Upper lobe of right lung (tissue), 1 donor: ENCODE results near the gene LRRC70. TPM values are rescaled to one million over a fixed set of nuclear protein-coding genes. Genes with fewer than 3 reads are reported as not detected.

ENCODE experiments used
- ATAC-seq: fragments of 200-7000 bp; cut with Tn5 transposase; one replicate; pipeline ENCODE4 v1.9.1; 2020; ENCODE audit warnings: mild to moderate bottlenecking, moderate library complexity
- DNase-seq: peaks from one replicate; pipeline ENCODE4 v3.0.0-alpha.2; 2020
- H3K27ac ChIP-seq: fragments of 200-600 bp; one replicate; pipeline ENCODE4 v1.8.0; 2022
- H3K27me3 ChIP-seq: fragments of 200-600 bp; one replicate; pipeline ENCODE4 v1.8.0; 2022; ENCODE audit warnings: mild to moderate bottlenecking
- H3K36me3 ChIP-seq: fragments of 200-600 bp; one replicate; pipeline ENCODE4 v1.8.0; 2022
- H3K4me1 ChIP-seq: fragments of 200-600 bp; one replicate; pipeline ENCODE4 v1.8.0; 2022
- H3K4me3 ChIP-seq: fragments of 200-600 bp; one replicate; pipeline ENCODE4 v1.8.0; 2022; ENCODE audit warnings: mild to moderate bottlenecking
- H3K9me3 ChIP-seq: fragments of 200-600 bp; one replicate; pipeline ENCODE4 v1.8.0; 2022
- intact Hi-C: fragments of 100-400 bp; cut with DNase I; formaldehyde crosslinking; loops from one replicate; pipeline ENCODE4 v1.11.0; 2022
- total RNA-seq: library from RNA; stranded (reverse); fragmentation: NEBNext Ultra II Directional; extraction: Animal tissue kit (Norgen Biotek cat#: 25700); gene quantifications from one replicate; pipeline ENCODE4 v1.2.1, GENCODE V29; 2021
- TF ChIP-seq, protein P1 (sequence below): fragments of 200-600 bp; IDR thresholded peaks from one replicate; pipeline ENCODE4 v1.8.0; 2022; ENCODE audit warnings: antibody characterized with exemption
- donor health status: DM: no; HTN: yes; CAD: no; lungs with severe emphysema.

LRRC70 gene
- total RNA-seq, 1 donor from 2014 or later = 2.4 TPM

- H3K27ac ChIP-seq = no peak overlapping the region
- DNase-seq = no peak
- ATAC-seq = no peak
- no peaks in the 10 kb centered on the region for H3K27me3 ChIP-seq
- intact Hi-C loops = no loop called here
- H3K9me3 ChIP-seq = no peaks in the 10 kb centered on the region
- peaks cover 6% of the 10 kb centered on the region for H3K36me3 ChIP-seq
- TF ChIP-seq, protein P1, sequence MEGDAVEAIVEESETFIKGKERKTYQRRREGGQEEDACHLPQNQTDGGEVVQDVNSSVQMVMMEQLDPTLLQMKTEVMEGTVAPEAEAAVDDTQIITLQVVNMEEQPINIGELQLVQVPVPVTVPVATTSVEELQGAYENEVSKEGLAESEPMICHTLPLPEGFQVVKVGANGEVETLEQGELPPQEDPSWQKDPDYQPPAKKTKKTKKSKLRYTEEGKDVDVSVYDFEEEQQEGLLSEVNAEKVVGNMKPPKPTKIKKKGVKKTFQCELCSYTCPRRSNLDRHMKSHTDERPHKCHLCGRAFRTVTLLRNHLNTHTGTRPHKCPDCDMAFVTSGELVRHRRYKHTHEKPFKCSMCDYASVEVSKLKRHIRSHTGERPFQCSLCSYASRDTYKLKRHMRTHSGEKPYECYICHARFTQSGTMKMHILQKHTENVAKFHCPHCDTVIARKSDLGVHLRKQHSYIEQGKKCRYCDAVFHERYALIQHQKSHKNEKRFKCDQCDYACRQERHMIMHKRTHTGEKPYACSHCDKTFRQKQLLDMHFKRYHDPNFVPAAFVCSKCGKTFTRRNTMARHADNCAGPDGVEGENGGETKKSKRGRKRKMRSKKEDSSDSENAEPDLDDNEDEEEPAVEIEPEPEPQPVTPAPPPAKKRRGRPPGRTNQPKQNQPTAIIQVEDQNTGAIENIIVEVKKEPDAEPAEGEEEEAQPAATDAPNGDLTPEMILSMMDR = no peak
- H3K4me3 ChIP-seq = no peak overlapping the region
- no peaks in the 10 kb centered on the region for H3K4me1 ChIP-seq
Observed at GRCh38 chr5:62581836-62582597, 3.4 kb downstream of the LRRC70 start.

DNA sequence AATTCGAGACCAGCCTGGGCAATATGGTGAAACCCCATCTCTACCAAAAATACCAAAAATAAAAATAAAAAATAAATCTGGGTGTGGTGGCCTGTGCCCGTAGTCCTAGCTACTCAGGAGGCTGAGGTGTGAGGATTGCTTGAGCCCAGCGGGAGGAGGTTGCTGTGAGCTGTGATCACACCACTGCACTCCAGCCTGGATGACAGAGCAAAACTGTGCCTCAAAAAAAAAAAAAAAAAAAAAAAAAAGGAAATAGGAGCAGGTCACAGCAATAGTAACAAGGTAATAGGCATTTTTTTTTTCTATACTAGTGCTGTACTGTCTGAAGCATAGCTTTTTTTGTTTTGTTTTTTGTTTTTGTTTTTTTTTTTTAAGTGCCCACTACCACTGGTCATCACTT lies 5.8 kb downstream of the LRRC70 start:
- intact Hi-C loops = no loop called here

DNA sequence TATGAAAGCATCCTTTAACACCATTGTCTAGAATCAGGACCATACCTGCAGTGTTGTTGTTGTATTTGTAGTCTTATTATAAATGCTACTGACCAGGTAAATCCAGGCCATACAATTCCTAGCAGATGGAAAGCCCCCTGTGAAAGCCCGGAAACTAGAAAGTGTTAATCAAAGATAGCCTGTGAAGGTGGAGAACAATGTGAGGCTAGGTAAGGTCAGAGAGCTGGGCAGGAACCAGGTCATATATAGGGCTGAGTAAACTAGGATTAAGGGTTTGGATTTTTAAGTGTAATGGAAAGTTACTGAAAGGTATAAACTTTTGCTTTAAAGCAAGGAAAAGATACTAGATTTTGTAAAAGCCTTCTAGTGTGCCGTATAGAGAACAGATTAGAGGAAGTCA lies 6.7 kb downstream of the LRRC70 start:
- intact Hi-C loops = no loop called here
- DNase-seq (no peak), ATAC-seq (no peak)
- Histone ChIP-seq H3K9me3 (no peaks in the 10 kb centered on the region), H3K4me3 (no peak overlapping the region), H3K27ac (no peak overlapping the region), H3K36me3 (peaks cover 6% of the 10 kb centered on the region), H3K4me1 (no peaks in the 10 kb centered on the region), H3K27me3 (no peaks in the 10 kb centered on the region)
- TF ChIP-seq, protein P1 = no peak

More for the DNA sequence above, 5.8 kb downstream of the LRRC70 start:
- no peak for DNase-seq
- H3K9me3 ChIP-seq = no peaks in the 10 kb centered on the region
- peaks cover 6% of the 10 kb centered on the region for H3K36me3 ChIP-seq
- no peak for ATAC-seq
- H3K4me1 ChIP-seq = no peaks in the 10 kb centered on the region
- H3K27ac ChIP-seq = no peak overlapping the region
- H3K4me3 ChIP-seq = no peak overlapping the region
- TF ChIP-seq, protein P1 = no peak
- H3K27me3 ChIP-seq = no peaks in the 10 kb centered on the region

- DNase-seq (no peak), ATAC-seq (no peak)
- Histone ChIP-seq H3K27ac (no peak overlapping the region), H3K9me3 (no peaks in the 10 kb centered on the region), H3K36me3 (peaks cover 4% of the 10 kb centered on the region), H3K4me3 (no peak overlapping the region), H3K4me1 (no peaks in the 10 kb centered on the region), H3K27me3 (no peaks in the 10 kb centered on the region)
- TF ChIP-seq, protein P1 = no peak
- intact Hi-C loops = no loop called here
Observed at GRCh38 chr5:62585751-62586150, 7.1 kb downstream of the LRRC70 start.

- TF ChIP-seq, protein P1 = no peak
- ATAC-seq (no peak), DNase-seq (no peak)
- no peaks in the 10 kb centered on the region for H3K9me3 ChIP-seq
- intact Hi-C loops = no loop called here
- H3K4me1 ChIP-seq = no peaks in the 10 kb centered on the region
- H3K36me3 ChIP-seq = peaks cover 5% of the 10 kb centered on the region
- no peaks in the 10 kb centered on the region for H3K27me3 ChIP-seq
- no peak overlapping the region for H3K27ac ChIP-seq
- H3K4me3 ChIP-seq = no peak overlapping the region
Observed at GRCh38 chr5:62587737-62588136, 9.1 kb downstream of the LRRC70 start.
